NK-92 treated with Interleukin-12 subunit alpha and Interleukin-12 subunit beta, amount 100 ng/mL, for 24 hours (cell line): ENCODE results near the gene RLF.
"Not testable (repeated sequence)": the region's sequence is repeated elsewhere in the genome, so short reads cannot be mapped to it uniquely, and the experiment has no call there.

Experiments used
- DNase-seq: peaks from one replicate; lab custom pipeline; 2025; lab: John Stamatoyannopoulos, UW

The RLF gene

GRCh38 chr1:40162753-40163441 lies 1.7 kb downstream of the RLF start:
- DNase-seq = no peak

GRCh38 chr1:40167317-40167716 lies 6.1 kb downstream of the RLF start:
- no peak for DNase-seq

DNA sequence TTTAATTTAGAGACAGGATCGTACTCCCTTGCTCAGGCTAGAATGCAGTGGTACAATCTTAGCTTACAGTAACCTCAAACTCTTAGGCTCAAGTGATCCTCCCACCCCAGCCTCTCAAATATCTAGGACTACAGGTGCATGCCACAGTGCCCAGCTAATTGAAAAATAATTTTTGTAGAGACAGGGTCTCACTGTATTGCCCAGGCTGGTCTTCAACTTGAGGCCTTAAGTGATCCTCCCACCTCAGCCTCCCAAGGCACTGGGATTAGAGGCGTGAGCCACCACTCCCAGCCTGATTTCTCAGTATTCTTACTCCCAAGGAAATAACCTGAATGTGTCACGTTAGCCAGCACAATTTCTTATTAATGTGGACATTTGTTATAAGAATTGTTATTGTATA lies 9.8 kb downstream of the RLF start:
- DNase-seq = no peak

GRCh38 chr1:40174788-40175187 lies 13.6 kb downstream of the RLF start:
- no peak for DNase-seq

DNA sequence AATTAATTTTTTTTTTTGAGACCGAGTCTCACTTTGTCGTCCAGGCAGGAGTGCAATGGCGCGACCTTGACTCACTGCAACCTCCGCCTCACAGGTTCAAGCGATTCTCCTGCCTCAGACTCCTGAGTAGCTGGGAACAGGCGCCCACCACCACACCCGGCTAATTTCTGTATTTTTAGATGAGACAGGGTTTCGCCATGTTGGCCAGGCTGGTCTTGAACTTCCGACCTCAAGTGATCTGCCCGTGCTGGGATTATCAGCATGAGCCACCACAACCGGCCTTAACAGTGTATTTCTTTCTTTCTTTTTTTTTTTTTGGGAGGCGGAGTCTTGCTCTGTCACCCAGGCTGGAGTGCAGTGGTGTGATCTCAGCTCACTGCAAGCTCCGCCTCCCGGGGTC lies 15.8 kb downstream of the RLF start:
- not testable (repeated sequence) for DNase-seq

GRCh38 chr1:40178200-40178599 lies 17.0 kb downstream of the RLF start:
- DNase-seq = no peak

- DNase-seq = no peak
Observed at GRCh38 chr1:40179496-40180089, 18.4 kb downstream of the RLF start.

GRCh38 chr1:40183055-40183710 lies 22.0 kb downstream of the RLF start:
- no peak for DNase-seq

- DNase-seq = no peak
Observed at GRCh38 chr1:40184193-40184592, 23.0 kb downstream of the RLF start.

GRCh38 chr1:40185951-40186864 lies 25.0 kb downstream of the RLF start:
- peak; percentile 17 for DNase-seq

GRCh38 chr1:40187399-40187798 lies 26.2 kb downstream of the RLF start:
- DNase-seq = no peak

DNA sequence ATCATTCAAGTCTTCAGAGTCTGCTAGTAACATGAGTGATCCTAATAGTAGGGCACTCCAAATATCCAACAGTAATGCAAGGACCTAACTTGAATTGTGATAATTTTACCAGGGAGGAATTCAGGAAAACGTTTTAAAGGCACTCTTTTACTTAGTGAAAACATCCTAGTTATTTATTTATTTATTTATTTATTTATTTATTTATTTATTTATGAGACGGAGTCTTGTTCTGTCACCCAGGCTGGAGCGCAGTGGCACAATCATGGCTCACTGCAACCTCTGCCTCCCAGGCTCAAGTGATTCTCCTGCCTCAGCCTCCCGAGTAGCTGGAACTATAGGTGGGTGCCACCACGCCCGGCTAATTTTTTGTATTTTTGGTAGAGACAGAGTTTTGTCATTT lies 33.5 kb downstream of the RLF start:
- not testable (repeated sequence) for DNase-seq

- no peak for DNase-seq
Observed at GRCh38 chr1:40197656-40198055, 36.5 kb downstream of the RLF start.

DNA sequence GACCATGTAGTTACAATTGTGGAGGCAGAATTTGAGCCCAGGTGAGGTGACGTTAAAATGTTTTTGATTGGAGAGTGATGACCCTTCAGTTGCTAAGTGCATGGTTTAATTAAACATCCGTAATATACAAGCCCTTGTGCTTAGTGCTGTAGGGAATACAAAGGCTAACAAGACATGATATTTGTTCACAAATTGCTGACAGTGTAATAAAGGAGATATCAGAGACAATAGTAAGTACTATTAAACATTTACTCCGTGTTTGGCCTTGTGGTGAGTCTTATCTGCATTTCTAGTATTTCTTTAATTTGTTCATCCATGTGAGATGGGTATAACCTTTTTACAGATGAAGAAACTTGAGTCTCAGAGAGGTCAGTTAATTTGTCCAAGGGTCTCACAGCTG lies 37.9 kb downstream of the RLF start:
- DNase-seq = no peak

- no peak for DNase-seq
Observed at GRCh38 chr1:40204856-40205255, 43.7 kb downstream of the RLF start.

- DNase-seq = no peak
Observed at GRCh38 chr1:40210511-40211204, 49.5 kb downstream of the RLF start.

- no peak for DNase-seq
Observed at GRCh38 chr1:40218333-40218732, 57.1 kb downstream of the RLF start.

DNA sequence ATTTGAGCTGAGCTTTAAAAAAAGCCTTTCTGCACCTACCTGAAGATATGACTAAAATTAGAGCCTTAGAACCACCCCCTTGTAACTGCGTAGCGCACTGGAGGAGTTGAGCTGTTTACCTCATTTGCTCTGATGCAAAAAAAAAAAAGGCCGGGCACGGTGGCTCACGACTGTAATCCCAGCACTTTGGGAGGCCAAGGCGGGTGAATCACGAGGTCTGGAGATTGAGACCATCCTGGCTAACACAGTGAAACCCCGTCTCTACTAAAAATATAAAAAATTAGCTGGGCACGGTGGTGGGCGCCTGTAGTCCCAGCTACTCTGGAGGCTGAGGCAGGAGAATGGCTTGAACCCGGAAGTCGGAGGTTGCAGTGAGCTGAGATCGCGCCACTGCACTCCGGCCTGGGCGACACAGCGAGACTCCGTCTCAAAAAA lies 60.3 kb downstream of the RLF start:
- not testable (repeated sequence) for DNase-seq

DNA sequence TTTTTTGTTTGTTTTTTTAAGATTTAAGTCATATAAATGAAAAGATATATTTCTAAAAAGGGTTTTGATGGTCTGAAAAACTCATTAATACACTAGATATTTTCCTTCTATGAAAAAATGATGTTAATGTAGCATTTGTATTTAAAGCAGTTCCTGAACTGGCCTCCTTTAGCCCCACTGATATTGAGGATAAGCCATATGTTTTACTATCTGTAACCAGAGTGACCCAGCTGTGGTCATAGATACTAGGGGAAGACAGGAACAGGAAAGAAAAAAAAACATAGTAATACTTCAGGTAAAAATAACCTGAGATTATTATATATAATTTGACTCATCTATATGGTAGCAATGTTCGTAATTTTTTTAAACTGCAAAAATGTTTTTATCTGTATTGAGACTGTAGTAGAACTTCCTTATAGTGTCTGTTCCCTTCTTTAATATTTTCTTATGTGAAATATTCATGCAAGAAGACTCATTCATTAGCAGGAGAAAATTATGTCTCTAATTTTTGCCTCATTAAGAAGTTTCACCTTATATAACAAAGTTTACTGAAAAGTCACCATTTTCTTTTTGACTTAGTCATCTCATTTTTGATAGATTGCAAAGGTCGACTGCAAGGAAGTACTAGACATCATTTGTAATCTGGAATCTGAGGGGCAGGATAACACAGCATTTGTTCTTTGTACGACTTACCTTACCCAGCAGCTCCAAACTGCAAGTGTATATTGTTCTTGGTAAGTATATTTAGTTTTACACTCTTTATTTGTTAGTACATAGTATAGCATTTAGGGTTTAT lies 61.0 kb downstream of the RLF start:
- DNase-seq = no peak

DNA sequence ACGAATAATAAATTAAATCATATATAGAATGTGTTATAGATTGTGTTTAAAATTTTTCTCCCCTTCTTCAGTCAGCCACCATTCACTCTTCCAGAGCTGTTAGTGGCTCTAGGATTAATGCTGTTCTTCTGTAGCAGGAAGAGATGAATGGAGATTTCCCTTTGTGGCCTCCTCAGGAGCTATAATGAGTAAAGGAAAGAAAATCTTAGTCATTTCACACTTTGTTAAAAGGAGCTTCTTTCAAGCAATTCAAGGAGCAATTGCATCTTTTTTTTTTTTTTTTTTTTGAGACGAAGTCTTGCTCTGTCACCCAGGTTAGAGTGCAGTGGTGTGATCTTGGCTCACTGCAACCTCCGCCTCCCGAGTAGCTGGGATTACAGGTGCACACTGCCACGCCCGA lies 62.9 kb downstream of the RLF start:
- no peak for DNase-seq

GRCh38 chr1:40226192-40226591 lies 65.0 kb downstream of the RLF start:
- DNase-seq = no peak
